ENCODE data around the gene TENM3.

DNA sequence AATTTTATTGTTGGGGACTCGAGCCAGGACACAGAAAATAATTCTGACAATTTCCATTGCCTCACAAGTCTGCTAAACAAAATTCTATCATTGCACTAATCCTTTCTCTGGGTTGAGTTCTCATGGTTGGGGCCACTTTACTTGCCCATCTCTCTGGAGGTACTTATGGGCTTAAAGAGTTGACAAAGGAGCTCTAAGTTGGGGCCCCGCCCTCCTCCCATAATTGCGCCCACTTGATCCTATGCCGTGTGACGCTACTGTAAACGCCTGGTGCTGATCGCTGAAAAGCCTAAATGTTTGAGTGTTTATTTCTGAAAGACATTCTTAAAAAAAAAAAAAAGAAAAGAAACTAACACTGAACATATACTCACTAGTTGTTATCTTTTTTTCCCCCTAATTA, 103.0 kb downstream of the TENM3 start:
- TF ChIP-seq, protein P1, sequence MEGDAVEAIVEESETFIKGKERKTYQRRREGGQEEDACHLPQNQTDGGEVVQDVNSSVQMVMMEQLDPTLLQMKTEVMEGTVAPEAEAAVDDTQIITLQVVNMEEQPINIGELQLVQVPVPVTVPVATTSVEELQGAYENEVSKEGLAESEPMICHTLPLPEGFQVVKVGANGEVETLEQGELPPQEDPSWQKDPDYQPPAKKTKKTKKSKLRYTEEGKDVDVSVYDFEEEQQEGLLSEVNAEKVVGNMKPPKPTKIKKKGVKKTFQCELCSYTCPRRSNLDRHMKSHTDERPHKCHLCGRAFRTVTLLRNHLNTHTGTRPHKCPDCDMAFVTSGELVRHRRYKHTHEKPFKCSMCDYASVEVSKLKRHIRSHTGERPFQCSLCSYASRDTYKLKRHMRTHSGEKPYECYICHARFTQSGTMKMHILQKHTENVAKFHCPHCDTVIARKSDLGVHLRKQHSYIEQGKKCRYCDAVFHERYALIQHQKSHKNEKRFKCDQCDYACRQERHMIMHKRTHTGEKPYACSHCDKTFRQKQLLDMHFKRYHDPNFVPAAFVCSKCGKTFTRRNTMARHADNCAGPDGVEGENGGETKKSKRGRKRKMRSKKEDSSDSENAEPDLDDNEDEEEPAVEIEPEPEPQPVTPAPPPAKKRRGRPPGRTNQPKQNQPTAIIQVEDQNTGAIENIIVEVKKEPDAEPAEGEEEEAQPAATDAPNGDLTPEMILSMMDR (IDR thresholded peaks at IDR 0.05; ENCODE audit: low read length), result no peak
- TF ChIP-seq EZH2 (optimal IDR thresholded peaks at IDR 0.05; ENCODE audit: low read depth, low read length), result no peak

All from MM.1S (cell line).